Activated naive CD8-positive, alpha-beta T cell treated with anti-CD3 and anti-CD28 coated beads, Interleukin-2, amount 10 ng/mL, durations not matched to agents 7 days and 5 days (primary cell): ENCODE results near the gene ZNF189. TPM values are rescaled to one million over a fixed set of nuclear protein-coding genes. Genes with fewer than 3 reads are reported as not detected.
A peak's percentile ranks its signal among the peaks of the same experiment; 100 is the strongest.

ENCODE experiments used
- ATAC-seq: fragments of 150-1000 bp; cut with Tn5 transposase; one replicate; pipeline ENCODE4 v1.10.0; 2021; ENCODE audit warnings: low read depth, moderate library complexity
- POLR2A ChIA-PET: fragments of 350-600 bp; sonication (Branson Sonifier 250); formaldehyde crosslinking; loops from one replicate; lab custom pipeline; 2021; ENCODE audit warnings: antibody characterized with exemption; lab: Charles Lee
- DNase-seq: peaks from one replicate; pipeline ENCODE4 v3.0.0; 2021
- H3K27ac Mint-ChIP-seq: one replicate; pipeline ENCODE4 v1.8.0; 2022; ENCODE audit warnings: mild to moderate bottlenecking, mixed read lengths
- H3K27me3 Mint-ChIP-seq: one replicate; pipeline ENCODE4 v1.8.0; 2022; ENCODE audit warnings: mild to moderate bottlenecking, moderate library complexity, mixed read lengths
- H3K36me3 Mint-ChIP-seq: one replicate; pipeline ENCODE4 v1.8.0; 2021; ENCODE audit warnings: mild to moderate bottlenecking, mixed read lengths
- H3K4me1 Mint-ChIP-seq: one replicate; pipeline ENCODE4 v1.8.0; 2021; ENCODE audit warnings: mixed read lengths
- H3K4me3 Mint-ChIP-seq: one replicate; pipeline ENCODE4 v1.8.0; 2022; ENCODE audit warnings: mild to moderate bottlenecking, moderate library complexity, mixed read lengths
- H3K9me3 Mint-ChIP-seq: one replicate; pipeline ENCODE4 v1.8.0; 2021; ENCODE audit warnings: mixed read lengths
- total RNA-seq, 2 experiments: library from RNA; stranded (reverse); gene quantifications; one replicate each; pipeline ENCODE4 v1.2.3, GENCODE V29; 2021

The ZNF189 gene
- total RNA-seq, 2 experiments from 2014 or later: 14.6 to 16.0 TPM

DNA sequence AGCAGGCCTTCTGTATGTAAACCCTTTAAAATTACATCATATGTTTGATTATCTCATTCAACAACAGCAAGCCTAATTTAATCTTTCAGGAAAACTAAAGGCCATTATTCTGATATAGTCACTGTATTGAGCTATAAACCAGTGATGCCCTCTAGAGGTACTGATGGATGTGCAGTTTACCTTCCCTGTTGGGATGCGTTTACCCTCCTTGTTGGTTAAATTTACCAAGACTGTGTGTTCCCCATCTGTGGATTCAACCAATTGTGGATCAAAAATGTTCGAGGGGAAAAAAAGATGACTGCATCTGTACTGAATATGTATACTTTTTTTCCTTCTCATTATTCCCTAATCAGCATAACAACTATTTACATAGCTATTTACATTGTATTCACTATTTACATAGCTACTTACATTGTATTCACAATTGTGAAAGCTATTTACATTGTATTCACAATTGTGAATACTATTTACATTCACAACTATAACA is 10.1 kb upstream of the ZNF189 start:
- Mint-ChIP-seq H3K9me3 (peaks cover 16% of the 10 kb centered on the region), H3K27ac (no peak overlapping the region), H3K36me3 (peaks cover 45% of the 10 kb centered on the region), H3K4me3 (no peak overlapping the region), H3K4me1 (peaks cover 3% of the 10 kb centered on the region), H3K27me3 (no peaks in the 10 kb centered on the region)
- POLR2A ChIA-PET: interaction anchor here (1.0 kb wide), 1 partner anchor 10 kb away, joined by 3 read pairs; the partner anchor contains the start of genes MRPL50 and ZNF189
- no peak for ATAC-seq
- DNase-seq: no peak

DNA sequence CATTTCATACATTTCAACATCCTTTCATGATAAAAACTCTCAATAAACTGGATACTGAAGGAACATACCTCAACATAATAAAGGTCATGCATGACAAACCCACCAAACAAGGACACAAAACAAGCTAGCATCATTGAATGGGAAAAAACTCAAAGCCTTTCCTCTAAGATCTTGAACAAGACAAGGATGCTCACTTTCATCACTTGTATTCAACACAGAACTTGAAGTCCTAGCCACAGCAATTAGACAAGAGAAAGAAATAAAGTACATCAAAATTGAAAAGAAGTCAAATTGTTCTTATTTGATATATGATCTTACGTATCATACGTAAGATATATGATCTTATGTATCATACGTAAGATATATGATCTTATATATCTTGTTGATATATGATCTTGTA is 5.5 kb upstream of the ZNF189 start:
- ATAC-seq (no peak), DNase-seq (no peak)
- Mint-ChIP-seq H3K36me3 (peaks cover 64% of the 10 kb centered on the region), H3K27ac (no peak overlapping the region), H3K4me3 (no peak overlapping the region), H3K4me1 (peaks cover 20% of the 10 kb centered on the region), H3K27me3 (no peaks in the 10 kb centered on the region), H3K9me3 (peaks cover 15% of the 10 kb centered on the region)
- POLR2A ChIA-PET: no interaction called here

DNA sequence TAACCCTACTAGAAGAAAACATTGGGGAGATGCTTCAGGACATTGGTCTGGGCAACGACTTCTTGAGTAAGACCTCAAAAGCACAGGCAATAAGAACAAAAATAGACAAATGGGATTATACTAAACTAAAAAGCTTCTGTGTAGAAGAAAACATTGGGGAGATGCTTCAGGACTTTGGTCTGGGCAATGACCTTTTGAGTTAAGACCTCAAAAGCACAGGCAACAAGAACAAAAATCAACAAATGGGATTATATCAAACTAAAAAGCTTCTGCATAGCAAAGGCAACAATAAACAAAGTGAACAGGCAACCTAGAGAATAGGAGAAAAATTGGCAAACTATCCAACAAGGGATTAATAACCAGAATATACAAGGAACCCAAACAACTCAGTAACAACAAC is 4.0 kb upstream of the ZNF189 start:
- Mint-ChIP-seq H3K27me3 (no peaks in the 10 kb centered on the region), H3K27ac (no peak overlapping the region), H3K36me3 (peaks cover 61% of the 10 kb centered on the region), H3K4me1 (peaks cover 20% of the 10 kb centered on the region), H3K9me3 (peaks cover 15% of the 10 kb centered on the region), H3K4me3 (no peak overlapping the region)
- DNase-seq (no peak), ATAC-seq (no peak)
- POLR2A ChIA-PET: no interaction called here

DNA sequence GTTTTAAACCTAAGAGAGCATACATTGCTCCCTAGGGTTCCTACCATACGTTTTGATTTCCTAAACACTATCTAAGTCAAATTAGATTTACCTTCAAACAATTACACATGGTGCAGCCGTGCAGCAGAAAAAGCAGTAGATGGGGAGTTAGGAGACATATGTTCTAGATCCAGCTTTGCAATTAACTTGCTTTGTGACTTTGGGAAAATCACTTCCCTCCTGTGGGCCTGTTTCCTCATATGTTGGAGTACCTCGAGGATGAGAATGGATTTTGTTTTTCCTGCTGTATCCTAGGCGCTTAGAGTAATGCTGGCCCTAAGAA is 944 bp upstream of the ZNF189 start:
- DNase-seq (no peak), ATAC-seq (no peak)
- Mint-ChIP-seq H3K36me3 (peaks cover 65% of the 10 kb centered on the region), H3K27me3 (no peaks in the 10 kb centered on the region), H3K4me1 (peaks cover 38% of the 10 kb centered on the region), H3K4me3 (peak overlapping the region; percentile 93), H3K9me3 (peaks cover 11% of the 10 kb centered on the region), H3K27ac (peak overlapping the region; percentile 99)
- POLR2A ChIA-PET: interaction anchor here (1.2 kb wide), 1 partner anchor 9 kb away, joined by 3 read pairs; no protein-coding TSS in a partner anchor

DNA sequence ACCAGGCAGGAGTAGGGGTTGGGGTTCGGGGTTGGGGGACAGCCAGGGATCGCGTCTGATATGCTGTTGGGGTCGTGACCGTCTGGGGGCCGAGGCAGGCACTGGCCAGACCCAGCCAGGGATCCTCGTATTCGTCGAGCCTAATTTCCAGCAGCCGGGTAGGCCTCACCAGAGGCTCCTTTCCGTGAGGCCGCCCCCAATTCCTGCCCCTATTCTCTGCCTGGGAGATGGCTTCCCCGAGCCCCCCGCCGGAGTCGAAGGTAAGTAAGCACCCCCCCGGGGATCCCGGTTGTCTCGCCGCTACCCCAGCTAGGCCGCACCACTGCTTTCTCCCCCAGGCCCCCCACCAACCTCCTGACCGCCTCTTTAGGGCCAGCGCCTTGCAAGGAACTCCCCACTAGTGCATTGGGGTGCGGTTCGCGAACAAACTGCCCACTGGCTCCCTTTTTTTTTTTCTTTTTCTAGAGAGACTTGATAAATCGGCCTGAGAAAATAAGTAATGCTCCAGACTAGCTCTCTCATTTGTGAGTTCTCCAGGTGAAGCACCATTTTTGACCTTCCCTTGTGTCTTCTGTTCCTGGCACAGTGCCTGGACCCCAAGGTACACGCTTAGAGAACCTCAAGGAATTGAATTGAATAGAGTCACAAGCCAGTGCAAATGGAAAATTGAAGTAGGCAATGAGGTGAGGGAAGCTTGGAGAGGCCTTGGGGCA is 435 bp downstream of the ZNF189 start:
- H3K27me3 Mint-ChIP-seq: no peaks in the 10 kb centered on the region
- no peak for DNase-seq
- POLR2A ChIA-PET: interaction anchor here (1.0 to 1.8 kb wide), 4 partner anchors 10 to 1046 kb away, joined by 3 to 14 read pairs (median 8); partner anchors contain the start of genes RNF20 and TEX10
- peaks cover 38% of the 10 kb centered on the region for H3K4me1 Mint-ChIP-seq
- peak overlapping the region; percentile 99 for H3K27ac Mint-ChIP-seq
- peak; percentile 15 for ATAC-seq
- H3K4me3 Mint-ChIP-seq: peak overlapping the region; percentile 93
- H3K36me3 Mint-ChIP-seq: peaks cover 67% of the 10 kb centered on the region
- peaks cover 16% of the 10 kb centered on the region for H3K9me3 Mint-ChIP-seq

DNA sequence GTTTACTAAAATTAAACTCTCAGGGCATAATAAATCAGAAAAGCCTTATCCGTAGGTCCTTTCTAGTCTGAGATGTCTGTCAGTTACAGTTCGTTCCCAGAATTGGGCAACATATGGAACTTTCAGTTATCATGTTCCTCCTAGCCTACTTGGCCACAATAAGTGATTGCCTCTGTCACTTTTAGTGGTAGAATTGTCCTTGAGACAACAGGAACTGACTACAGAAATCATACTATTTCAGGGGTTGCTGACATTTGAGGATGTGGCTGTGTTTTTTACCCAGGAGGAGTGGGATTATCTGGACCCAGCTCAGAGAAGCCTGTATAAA is 956 bp downstream of the ZNF189 start:
- peak overlapping the region; percentile 93 for H3K4me3 Mint-ChIP-seq
- H3K4me1 Mint-ChIP-seq: peaks cover 36% of the 10 kb centered on the region
- DNase-seq (no peak), ATAC-seq (no peak)
- H3K9me3 Mint-ChIP-seq: peaks cover 13% of the 10 kb centered on the region
- no peaks in the 10 kb centered on the region for H3K27me3 Mint-ChIP-seq
- peaks cover 67% of the 10 kb centered on the region for H3K36me3 Mint-ChIP-seq
- peak overlapping the region; percentile 99 for H3K27ac Mint-ChIP-seq
- POLR2A ChIA-PET: interaction anchor here (1.6 to 1.8 kb wide), 2 partner anchors 9 to 134 kb away, joined by 13 to 14 read pairs; partner anchors contain the start of gene RNF20

DNA sequence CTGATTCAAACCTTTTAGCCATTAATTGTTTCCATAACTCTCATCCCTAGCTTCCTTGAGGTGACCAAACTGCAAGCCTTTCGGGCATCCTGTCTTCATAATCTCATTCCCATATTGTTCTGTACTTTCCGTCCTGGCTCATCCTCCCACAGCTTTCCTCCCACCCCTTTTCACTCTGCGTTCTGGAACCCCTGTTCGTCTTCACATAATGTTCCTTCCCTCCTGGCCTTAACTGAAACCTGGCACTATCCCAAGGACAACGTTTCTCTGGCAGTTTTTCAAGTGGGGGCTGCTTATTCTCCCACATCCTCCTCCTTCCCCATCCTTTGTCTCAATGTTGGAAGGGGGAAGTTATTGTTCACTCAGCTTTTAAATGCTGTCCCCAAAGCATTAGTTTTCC is 1.5 kb downstream of the ZNF189 start:
- Mint-ChIP-seq H3K27me3 (no peaks in the 10 kb centered on the region), H3K27ac (peak overlapping the region; percentile 27), H3K4me1 (peaks cover 34% of the 10 kb centered on the region), H3K9me3 (peaks cover 17% of the 10 kb centered on the region), H3K36me3 (peaks cover 68% of the 10 kb centered on the region), H3K4me3 (peak overlapping the region; percentile 93)
- POLR2A ChIA-PET: interaction anchor here (1.8 kb wide), 1 partner anchor 10 kb away, joined by 3 read pairs; no protein-coding TSS in a partner anchor
- no peak for DNase-seq
- ATAC-seq: no peak

DNA sequence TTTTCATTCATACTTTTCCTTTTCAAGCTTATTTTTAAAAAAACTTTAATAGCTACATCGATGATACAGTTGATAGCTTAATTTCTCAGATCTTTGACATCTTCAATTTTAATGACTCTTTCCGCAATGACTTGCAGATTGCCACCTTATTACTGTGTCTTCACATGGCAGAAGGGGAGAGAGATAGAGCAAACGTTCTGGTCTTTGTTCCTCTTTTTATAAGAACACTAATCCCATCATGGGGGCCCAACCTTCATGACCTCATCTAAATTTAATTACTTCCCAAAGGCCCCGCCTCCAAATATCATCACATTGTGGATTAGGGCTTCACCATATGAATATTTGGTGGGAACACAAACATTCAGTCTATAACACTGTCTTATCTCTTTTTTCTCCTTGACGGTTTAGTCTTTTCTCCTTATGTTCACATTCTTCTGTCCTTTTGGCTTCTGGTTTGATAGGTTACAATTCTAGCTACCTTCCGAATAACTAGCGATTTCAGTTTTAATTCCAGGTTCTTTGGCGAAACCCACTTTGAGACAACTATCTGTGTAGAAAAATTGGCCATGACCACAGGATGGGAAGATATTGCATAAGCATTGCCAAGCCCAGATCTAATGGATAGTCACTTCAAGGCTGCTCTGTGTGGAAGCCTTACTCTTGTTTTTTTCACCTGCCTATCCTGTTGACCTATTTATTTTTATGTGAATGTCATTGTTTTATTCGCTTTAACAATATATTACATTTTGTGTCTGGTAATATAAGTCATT is 5.0 kb downstream of the ZNF189 start:
- ATAC-seq: no peak
- Mint-ChIP-seq H3K36me3 (peaks cover 85% of the 10 kb centered on the region), H3K4me3 (no peak overlapping the region), H3K4me1 (peaks cover 21% of the 10 kb centered on the region), H3K9me3 (peaks cover 38% of the 10 kb centered on the region), H3K27ac (no peak overlapping the region), H3K27me3 (no peaks in the 10 kb centered on the region)
- POLR2A ChIA-PET: no interaction called here
- no peak for DNase-seq

DNA sequence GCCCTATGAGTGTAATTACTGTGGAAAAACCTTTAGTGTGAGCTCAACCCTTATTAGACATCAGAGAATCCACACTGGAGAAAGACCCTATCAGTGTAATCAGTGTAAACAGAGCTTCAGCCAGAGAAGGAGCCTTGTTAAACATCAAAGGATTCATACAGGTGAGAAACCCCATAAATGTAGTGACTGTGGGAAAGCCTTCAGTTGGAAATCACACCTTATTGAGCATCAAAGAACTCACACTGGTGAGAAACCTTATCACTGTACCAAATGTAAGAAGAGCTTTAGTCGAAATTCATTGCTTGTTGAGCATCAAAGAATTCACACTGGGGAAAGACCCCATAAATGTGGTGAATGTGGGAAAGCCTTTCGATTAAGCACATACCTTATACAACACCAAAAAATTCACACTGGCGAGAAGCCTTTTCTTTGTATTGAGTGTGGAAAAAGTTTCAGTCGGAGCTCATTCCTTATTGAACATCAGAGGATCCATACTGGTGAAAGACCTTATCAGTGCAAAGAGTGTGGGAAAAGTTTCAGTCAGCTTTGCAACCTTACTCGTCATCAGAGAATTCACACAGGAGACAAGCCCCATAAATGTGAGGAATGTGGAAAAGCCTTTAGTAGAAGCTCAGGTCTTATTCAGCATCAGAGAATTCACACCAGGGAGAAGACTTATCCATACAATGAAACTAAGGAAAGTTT is 9.9 kb downstream of the ZNF189 start:
- no peaks in the 10 kb centered on the region for H3K4me1 Mint-ChIP-seq
- H3K9me3 Mint-ChIP-seq: peaks cover 54% of the 10 kb centered on the region
- H3K4me3 Mint-ChIP-seq: no peak overlapping the region
- H3K36me3 Mint-ChIP-seq: peaks cover 74% of the 10 kb centered on the region
- POLR2A ChIA-PET: interaction anchor here (2.7 kb wide), 1 partner anchor 10 kb away, joined by 13 read pairs; the partner anchor contains the start of genes MRPL50 and ZNF189
- ATAC-seq: no peak
- H3K27me3 Mint-ChIP-seq: no peaks in the 10 kb centered on the region
- no peak for DNase-seq
- no peak overlapping the region for H3K27ac Mint-ChIP-seq

DNA sequence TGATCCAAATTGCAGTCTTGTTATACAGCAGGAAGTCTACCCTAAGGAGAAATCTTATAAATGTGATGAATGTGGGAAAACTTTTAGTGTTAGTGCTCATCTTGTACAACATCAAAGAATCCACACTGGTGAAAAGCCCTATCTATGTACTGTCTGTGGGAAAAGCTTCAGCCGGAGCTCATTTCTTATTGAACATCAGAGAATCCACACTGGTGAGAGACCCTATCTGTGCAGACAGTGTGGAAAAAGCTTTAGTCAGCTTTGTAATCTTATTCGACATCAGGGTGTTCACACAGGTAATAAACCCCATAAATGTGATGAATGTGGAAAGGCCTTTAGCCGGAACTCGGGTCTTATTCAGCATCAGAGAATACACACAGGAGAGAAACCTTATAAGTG is 10.4 kb downstream of the ZNF189 start:
- POLR2A ChIA-PET: interaction anchor here (2.7 kb wide), 1 partner anchor 10 kb away, joined by 13 read pairs; the partner anchor contains the start of genes MRPL50 and ZNF189
- DNase-seq (no peak), ATAC-seq (no peak)
- no peaks in the 10 kb centered on the region for H3K27me3 Mint-ChIP-seq
- H3K36me3 Mint-ChIP-seq: peaks cover 72% of the 10 kb centered on the region
- no peaks in the 10 kb centered on the region for H3K4me1 Mint-ChIP-seq
- peaks cover 53% of the 10 kb centered on the region for H3K9me3 Mint-ChIP-seq
- H3K4me3 Mint-ChIP-seq: no peak overlapping the region
- no peak overlapping the region for H3K27ac Mint-ChIP-seq

DNA sequence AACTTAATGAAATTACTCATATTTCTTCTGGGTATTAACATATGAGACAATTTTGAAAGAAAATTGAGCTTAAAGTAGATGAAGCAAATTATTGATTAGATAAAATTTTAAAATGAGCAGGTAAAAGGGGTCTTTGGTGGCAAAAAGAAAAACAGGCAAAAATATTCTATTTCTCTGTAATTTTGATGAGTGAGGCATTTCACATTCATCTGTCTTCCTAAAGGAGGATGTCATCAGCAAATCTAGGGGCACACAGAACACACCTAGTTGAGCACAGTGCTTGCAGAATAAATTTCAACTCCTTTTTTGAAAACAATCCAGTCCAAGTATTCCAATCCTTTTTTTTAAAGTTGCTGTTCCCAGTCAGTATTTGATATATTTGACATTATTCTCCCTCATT is 16.2 kb downstream of the ZNF189 start:
- peaks cover 21% of the 10 kb centered on the region for H3K36me3 Mint-ChIP-seq
- no peak overlapping the region for H3K27ac Mint-ChIP-seq
- H3K4me1 Mint-ChIP-seq: no peaks in the 10 kb centered on the region
- ATAC-seq: no peak
- no peak overlapping the region for H3K4me3 Mint-ChIP-seq
- DNase-seq: no peak
- no peaks in the 10 kb centered on the region for H3K27me3 Mint-ChIP-seq
- POLR2A ChIA-PET: no interaction called here
- H3K9me3 Mint-ChIP-seq: peaks cover 38% of the 10 kb centered on the region

DNA sequence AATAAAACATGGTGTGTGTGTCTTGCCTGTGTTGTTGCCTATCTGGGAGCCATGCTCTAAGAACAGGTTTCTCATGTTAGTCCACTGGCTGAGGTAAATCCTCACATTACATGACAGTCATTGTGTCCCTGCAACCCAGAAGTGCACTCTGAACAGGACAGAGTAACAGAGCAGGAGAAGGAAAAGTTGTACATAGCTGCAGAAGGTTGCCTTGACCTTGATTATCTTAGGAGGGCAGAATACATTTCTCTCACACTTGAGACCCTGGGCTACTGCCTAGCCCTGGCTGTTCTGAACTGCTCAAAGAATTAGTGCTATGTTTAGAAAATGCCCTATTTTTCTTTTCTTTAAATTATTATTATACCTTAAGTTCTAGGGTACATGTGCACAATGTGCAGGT is 16.9 kb downstream of the ZNF189 start:
- H3K9me3 Mint-ChIP-seq: peaks cover 38% of the 10 kb centered on the region

DNA sequence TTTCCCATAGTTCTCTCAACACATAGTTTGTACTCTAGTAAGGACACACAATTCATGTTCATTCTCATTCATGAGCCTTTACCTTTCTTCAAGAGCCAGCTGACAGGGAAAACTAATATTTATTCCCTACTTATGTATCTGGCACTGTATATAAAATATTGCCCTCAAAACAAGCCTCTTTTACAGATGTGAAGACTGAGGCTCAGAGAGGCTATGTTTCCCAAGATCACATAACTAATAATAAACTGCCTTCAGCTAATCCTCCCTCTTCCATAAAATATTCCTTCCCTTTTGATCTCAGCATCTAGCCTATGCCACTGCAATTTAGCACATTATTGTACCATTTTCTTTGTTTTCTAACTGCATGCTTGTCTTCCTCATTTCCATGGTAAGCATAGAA is 18.7 kb downstream of the ZNF189 start:
- Mint-ChIP-seq H3K36me3 (peaks cover 14% of the 10 kb centered on the region), H3K27ac (no peak overlapping the region), H3K9me3 (peaks cover 33% of the 10 kb centered on the region), H3K4me1 (no peaks in the 10 kb centered on the region), H3K27me3 (no peaks in the 10 kb centered on the region), H3K4me3 (no peak overlapping the region)
- POLR2A ChIA-PET: no interaction called here
- DNase-seq (no peak), ATAC-seq (no peak)

More for the DNA sequence above, 16.9 kb downstream of the ZNF189 start:
- H3K36me3 Mint-ChIP-seq: peaks cover 21% of the 10 kb centered on the region
- no peak for DNase-seq
- no peaks in the 10 kb centered on the region for H3K4me1 Mint-ChIP-seq
- no peaks in the 10 kb centered on the region for H3K27me3 Mint-ChIP-seq
- no peak overlapping the region for H3K4me3 Mint-ChIP-seq
- H3K27ac Mint-ChIP-seq: no peak overlapping the region
- POLR2A ChIA-PET: no interaction called here
- no peak for ATAC-seq
